Ishikawa (cell line): ENCODE data around the gene SGSM1.
A peak's percentile ranks its signal among the peaks of the same experiment; 100 is the strongest.

Experiments used
- CEBPB ChIP-seq: IDR thresholded peaks from 2 replicates; pipeline ENCODE4 v1.6.1; 2012
- CREB1 ChIP-seq: IDR thresholded peaks from 2 replicates; pipeline ENCODE4 v1.6.1; 2012; ENCODE audit warnings: low read depth
- EGR1 ChIP-seq: IDR thresholded peaks from 2 replicates; pipeline ENCODE4 v1.6.1; 2012
- EP300 ChIP-seq: IDR thresholded peaks from 2 replicates; pipeline ENCODE4 v1.6.1; 2012; ENCODE audit warnings: borderline replicate concordance
- FOXM1 ChIP-seq: IDR thresholded peaks from 2 replicates; pipeline ENCODE4 v1.6.1; 2012; ENCODE audit warnings: low read depth, borderline replicate concordance
- MAX ChIP-seq: IDR thresholded peaks from 2 replicates; pipeline ENCODE4 v1.6.1; 2012
- NFIC ChIP-seq: IDR thresholded peaks from 2 replicates; pipeline ENCODE4 v1.6.1; 2012
- RAD21 ChIP-seq: IDR thresholded peaks from 2 replicates; pipeline ENCODE4 v1.6.1; 2012; ENCODE audit warnings: low read depth
- TAF1 ChIP-seq: IDR thresholded peaks from 2 replicates; pipeline ENCODE4 v1.6.1; 2012; ENCODE audit warnings: low read depth, mild to moderate bottlenecking
- TCF12 ChIP-seq: IDR thresholded peaks from 2 replicates; pipeline ENCODE4 v1.6.1; 2012; ENCODE audit warnings: low read depth
- TEAD4 ChIP-seq: IDR thresholded peaks from 2 replicates; pipeline ENCODE4 v1.6.1; 2012
- USF1 ChIP-seq: IDR thresholded peaks from 2 replicates; pipeline ENCODE4 v1.6.1; 2012
- YY1 ChIP-seq: IDR thresholded peaks from 2 replicates; pipeline ENCODE4 v1.6.1; 2012; ENCODE audit warnings: low read depth
- ZBTB7A ChIP-seq: IDR thresholded peaks from 2 replicates; pipeline ENCODE4 v1.6.1; 2012; ENCODE audit warnings: low read depth
- TF ChIP-seq, protein P1 (sequence below): IDR thresholded peaks from 2 replicates; pipeline ENCODE4 v1.6.1; 2012; ENCODE audit warnings: low read depth, mild to moderate bottlenecking

SGSM1 gene

GRCh38 chr22:24827296-24827695, 21.3 kb downstream of the SGSM1 start:
- TF ChIP-seq EGR1 = no peak
- TF ChIP-seq TEAD4 = no peak
- TF ChIP-seq YY1 = no peak
- TF ChIP-seq ZBTB7A = no peak
- TF ChIP-seq TCF12 = no peak
- no peak for TF ChIP-seq TAF1
- no peak for TF ChIP-seq EP300
- no peak for TF ChIP-seq NFIC
- no peak for TF ChIP-seq CEBPB
- no peak for TF ChIP-seq CREB1
- TF ChIP-seq FOXM1 = no peak

DNA sequence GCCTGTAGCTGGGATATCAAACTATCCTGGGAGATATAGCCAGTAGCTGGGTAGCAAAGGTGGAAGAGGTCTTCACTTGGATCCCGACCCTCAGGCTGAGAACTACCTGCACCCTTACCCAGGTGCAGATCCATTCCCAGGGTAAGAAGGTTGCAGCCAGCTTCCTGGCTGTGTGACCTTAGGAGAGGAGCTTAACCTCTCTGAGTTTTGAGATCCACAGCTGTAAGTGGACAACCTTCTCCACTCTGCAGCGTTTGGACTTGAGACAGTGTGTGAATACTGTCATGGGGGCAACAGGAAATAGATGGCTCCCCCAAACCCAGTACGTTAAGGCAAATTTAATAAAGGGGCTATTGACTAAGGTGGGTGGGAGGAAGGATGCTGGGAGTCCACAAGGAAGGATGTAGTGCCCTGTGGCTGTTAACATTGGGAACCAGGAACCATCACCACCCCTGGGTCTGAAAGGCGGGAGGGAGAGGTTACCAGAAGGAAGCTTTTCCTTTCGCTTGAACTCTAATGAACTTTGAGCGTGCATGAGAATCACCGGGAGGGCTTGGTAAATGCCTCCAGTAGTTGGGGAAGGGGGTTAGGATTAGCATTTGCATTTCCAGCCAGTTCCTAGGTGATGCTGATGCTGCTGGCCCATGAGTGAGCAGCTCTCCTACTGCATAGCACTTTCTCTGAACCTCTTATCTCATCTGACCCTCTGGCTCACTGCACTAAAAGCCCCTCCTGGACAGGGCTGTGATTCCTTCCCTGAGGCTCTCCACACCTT, 24.4 kb downstream of the SGSM1 start:
- no peak for TF ChIP-seq USF1
- no peak for TF ChIP-seq FOXM1
- TF ChIP-seq TCF12 = no peak
- TF ChIP-seq EGR1 = no peak
- TF ChIP-seq MAX = no peak
- no peak for TF ChIP-seq TEAD4
- no peak for TF ChIP-seq EP300
- no peak for TF ChIP-seq CREB1
- TF ChIP-seq ZBTB7A = no peak
- no peak for TF ChIP-seq TAF1

DNA sequence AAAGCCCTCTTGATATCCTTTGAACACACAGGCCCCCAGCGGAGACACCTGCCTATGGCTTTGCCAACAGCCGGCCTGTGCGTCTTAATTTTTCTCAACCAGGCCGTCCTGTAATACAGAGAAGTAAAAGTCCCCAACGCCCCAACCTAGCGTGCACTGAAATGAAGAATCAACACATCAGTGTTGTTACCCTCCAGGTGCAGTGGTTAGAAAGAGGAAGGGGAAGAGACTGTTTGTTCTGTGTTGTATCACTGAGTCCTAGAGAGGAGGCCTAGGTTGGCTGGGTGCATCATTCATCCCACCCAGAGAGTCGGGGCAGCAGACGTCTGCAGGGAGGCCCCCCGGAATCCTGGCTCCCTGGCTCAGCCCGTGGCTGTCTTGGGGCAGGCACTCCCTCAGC, 25.7 kb downstream of the SGSM1 start:
- TF ChIP-seq RAD21 (no peak), TEAD4 (no peak), MAX (no peak), FOXM1 (no peak), TCF12 (no peak), NFIC (no peak), EP300 (no peak), TAF1 (no peak), YY1 (no peak), CREB1 (no peak), EGR1 (no peak), ZBTB7A (no peak), CEBPB (no peak), USF1 (no peak)
- TF ChIP-seq, protein P1, sequence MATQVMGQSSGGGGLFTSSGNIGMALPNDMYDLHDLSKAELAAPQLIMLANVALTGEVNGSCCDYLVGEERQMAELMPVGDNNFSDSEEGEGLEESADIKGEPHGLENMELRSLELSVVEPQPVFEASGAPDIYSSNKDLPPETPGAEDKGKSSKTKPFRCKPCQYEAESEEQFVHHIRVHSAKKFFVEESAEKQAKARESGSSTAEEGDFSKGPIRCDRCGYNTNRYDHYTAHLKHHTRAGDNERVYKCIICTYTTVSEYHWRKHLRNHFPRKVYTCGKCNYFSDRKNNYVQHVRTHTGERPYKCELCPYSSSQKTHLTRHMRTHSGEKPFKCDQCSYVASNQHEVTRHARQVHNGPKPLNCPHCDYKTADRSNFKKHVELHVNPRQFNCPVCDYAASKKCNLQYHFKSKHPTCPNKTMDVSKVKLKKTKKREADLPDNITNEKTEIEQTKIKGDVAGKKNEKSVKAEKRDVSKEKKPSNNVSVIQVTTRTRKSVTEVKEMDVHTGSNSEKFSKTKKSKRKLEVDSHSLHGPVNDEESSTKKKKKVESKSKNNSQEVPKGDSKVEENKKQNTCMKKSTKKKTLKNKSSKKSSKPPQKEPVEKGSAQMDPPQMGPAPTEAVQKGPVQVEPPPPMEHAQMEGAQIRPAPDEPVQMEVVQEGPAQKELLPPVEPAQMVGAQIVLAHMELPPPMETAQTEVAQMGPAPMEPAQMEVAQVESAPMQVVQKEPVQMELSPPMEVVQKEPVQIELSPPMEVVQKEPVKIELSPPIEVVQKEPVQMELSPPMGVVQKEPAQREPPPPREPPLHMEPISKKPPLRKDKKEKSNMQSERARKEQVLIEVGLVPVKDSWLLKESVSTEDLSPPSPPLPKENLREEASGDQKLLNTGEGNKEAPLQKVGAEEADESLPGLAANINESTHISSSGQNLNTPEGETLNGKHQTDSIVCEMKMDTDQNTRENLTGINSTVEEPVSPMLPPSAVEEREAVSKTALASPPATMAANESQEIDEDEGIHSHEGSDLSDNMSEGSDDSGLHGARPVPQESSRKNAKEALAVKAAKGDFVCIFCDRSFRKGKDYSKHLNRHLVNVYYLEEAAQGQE = no peak

GRCh38 chr22:24833881-24834495, 28.0 kb downstream of the SGSM1 start:
- TF ChIP-seq CEBPB = no peak

GRCh38 chr22:24834845-24835570, 29.0 kb downstream of the SGSM1 start:
- TF ChIP-seq TAF1 = no peak
- 0 out of 2 replicates have a peak, but pooled peaks have one; percentile 13 for TF ChIP-seq RAD21

GRCh38 chr22:24836282-24836681, 30.3 kb downstream of the SGSM1 start:
- TF ChIP-seq, protein P1 = no peak
- TF ChIP-seq ZBTB7A = no peak
